ENCODE data around the gene GMIP.

DNA sequence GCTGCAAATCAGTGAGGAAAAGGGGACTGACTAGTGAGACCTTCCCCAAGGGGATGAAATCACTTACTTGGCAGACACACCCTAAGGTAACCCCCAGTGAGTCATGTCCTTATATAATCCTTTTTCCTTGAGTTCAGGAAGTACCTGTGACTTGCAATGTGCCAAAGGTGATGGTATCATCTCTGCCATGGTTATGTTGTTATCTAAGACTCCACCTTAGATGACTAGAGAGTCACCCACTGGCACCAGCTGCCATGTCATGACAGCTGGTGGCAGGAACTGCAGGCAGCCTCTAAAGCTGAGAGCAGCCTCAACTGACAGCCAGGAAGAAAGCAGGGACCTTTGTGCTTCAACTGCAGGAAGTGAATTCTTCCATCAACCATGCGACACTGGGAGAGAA is 37.4 kb downstream of the GMIP start:
- TF ChIP-seq, protein P1, sequence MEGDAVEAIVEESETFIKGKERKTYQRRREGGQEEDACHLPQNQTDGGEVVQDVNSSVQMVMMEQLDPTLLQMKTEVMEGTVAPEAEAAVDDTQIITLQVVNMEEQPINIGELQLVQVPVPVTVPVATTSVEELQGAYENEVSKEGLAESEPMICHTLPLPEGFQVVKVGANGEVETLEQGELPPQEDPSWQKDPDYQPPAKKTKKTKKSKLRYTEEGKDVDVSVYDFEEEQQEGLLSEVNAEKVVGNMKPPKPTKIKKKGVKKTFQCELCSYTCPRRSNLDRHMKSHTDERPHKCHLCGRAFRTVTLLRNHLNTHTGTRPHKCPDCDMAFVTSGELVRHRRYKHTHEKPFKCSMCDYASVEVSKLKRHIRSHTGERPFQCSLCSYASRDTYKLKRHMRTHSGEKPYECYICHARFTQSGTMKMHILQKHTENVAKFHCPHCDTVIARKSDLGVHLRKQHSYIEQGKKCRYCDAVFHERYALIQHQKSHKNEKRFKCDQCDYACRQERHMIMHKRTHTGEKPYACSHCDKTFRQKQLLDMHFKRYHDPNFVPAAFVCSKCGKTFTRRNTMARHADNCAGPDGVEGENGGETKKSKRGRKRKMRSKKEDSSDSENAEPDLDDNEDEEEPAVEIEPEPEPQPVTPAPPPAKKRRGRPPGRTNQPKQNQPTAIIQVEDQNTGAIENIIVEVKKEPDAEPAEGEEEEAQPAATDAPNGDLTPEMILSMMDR (conservative IDR thresholded peaks at IDR 0.05; ENCODE audit: low read depth, low read length): no peak
- TF ChIP-seq EZH2phosphoT487 (IDR thresholded peaks at IDR 0.05; ENCODE audit: borderline replicate concordance, low read length) (no peak), EZH2 (IDR thresholded peaks at IDR 0.05; ENCODE audit: low read length, unreplicated experiment) (no peak)

All from PC-3 (cell line).